Measurements from ENCODE around the gene NOTCH4. TPM values are rescaled to one million over a fixed set of nuclear protein-coding genes. Genes with fewer than 3 reads are reported as not detected.

Gene NOTCH4
- total RNA-seq, 1 donor from 2014 or later: 19.4 TPM

Other genes starting within 250 kb of the NOTCH4 start
- 71.1 TPM for gene C4A, start 242.0 kb downstream of the NOTCH4 start, total RNA-seq
- gene C4B, start 209.3 kb downstream of the NOTCH4 start, total RNA-seq: 152 TPM
- 3.8 TPM for gene CYP21A2, start 185.7 kb downstream of the NOTCH4 start, total RNA-seq
- gene TNXB, start 114.7 kb downstream of the NOTCH4 start, total RNA-seq: 121 TPM
- gene ATF6B, start 95.8 kb downstream of the NOTCH4 start, total RNA-seq: 121 TPM
- gene FKBPL, start 93.8 kb downstream of the NOTCH4 start, total RNA-seq: 2.9 TPM
- 2.8 TPM for gene PRRT1, start 72.1 kb downstream of the NOTCH4 start, total RNA-seq
- gene PPT2, start 69.9 kb downstream of the NOTCH4 start, total RNA-seq: 19.0 TPM
- gene EGFL8, start 59.5 kb downstream of the NOTCH4 start, total RNA-seq: 26.3 TPM
- 65.0 TPM for gene AGPAT1, start 48.0 kb downstream of the NOTCH4 start, total RNA-seq
- 44.4 TPM for gene RNF5, start 45.7 kb downstream of the NOTCH4 start, total RNA-seq
- gene AGER, start 39.8 kb downstream of the NOTCH4 start, total RNA-seq: 16.9 TPM
- 103 TPM for gene PBX2, start 33.9 kb downstream of the NOTCH4 start, total RNA-seq
- 33.9 TPM for gene GPSM3, start 31.4 kb downstream of the NOTCH4 start, total RNA-seq
- gene TSBP1, start 147.8 kb upstream of the NOTCH4 start, total RNA-seq: not detected
- not detected for gene BTNL2, start 183.1 kb upstream of the NOTCH4 start, total RNA-seq
- 297 TPM for gene HLA-DRA, start 215.8 kb upstream of the NOTCH4 start, total RNA-seq